DMS 273 treated with DMSO at 0.1 percent for 48 hours (cell line): ENCODE results near the gene CSNK1D.
A peak's percentile ranks its signal among the peaks of the same experiment; 100 is the strongest.

Source experiments
- DNase-seq: peaks from one replicate; lab custom pipeline; 2025; lab: John Stamatoyannopoulos, UW

The CSNK1D gene

DNA sequence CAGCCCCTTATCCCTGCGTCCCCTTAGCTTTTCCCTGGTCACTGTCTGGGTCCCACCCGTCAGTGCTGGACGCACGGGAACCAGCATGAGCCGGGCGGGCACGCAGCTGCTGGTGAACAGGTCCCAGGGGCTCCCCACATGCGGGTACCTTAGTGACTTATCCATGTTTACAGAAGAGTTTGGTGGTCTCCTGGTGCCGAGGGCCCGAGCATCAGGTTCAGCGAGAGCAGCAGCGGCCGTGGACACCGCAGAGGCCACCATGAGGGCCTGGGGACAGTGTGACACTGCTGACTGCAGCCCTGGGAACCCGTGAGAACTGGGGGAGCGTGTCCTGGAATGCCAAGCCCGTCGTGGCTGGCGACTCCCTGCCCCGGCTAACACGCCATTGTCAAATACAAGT, 37.4 kb upstream of the CSNK1D start:
- DNase-seq, result no peak

DNA sequence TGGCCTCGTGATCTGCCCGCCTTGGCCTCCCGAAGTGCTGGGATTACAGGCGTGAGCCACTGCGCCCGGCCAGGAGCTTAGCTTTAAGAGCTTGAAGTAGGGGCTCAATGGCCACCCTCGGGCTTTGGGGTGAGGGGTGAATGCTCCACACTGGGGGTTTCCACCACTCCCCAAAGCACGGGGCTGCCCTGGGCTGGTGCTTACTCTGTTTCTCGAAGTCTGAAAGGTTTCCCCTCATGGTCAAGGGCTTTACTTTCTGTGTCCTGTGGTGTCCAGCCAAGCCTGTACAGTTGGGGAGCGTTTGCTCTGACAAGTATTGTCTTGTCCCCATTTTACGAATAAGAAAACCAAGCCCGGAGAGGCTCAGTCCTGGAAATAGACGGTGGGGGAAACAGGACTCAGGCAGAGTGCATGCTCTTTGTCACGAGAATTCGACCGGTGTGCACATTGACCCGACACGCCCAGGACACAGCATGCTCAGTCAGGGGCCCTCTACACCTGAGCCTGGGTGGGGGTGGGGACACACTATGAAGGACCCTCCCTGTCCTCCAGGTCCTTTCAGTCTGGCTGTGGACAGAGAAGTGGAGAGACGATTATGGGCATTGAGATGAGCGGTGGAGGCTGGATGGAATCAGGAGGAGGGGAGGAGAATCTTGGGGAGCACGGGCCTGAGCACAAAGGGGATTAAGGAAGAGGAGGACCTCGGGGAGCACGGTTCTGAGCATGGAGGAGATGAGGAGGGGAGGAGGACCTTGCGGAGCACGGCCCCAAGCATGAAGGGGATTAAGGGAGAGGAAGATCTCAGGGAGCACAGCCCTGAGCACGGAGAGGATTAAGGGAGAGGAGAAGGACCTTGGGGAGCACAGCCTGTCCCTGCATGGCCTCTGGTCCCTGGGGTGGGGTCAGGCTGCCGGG, 36.4 kb upstream of the CSNK1D start:
- DNase-seq, result no peak

GRCh38 chr17:82305727-82306300, 32.3 kb upstream of the CSNK1D start:
- DNase-seq, result no peak

DNA sequence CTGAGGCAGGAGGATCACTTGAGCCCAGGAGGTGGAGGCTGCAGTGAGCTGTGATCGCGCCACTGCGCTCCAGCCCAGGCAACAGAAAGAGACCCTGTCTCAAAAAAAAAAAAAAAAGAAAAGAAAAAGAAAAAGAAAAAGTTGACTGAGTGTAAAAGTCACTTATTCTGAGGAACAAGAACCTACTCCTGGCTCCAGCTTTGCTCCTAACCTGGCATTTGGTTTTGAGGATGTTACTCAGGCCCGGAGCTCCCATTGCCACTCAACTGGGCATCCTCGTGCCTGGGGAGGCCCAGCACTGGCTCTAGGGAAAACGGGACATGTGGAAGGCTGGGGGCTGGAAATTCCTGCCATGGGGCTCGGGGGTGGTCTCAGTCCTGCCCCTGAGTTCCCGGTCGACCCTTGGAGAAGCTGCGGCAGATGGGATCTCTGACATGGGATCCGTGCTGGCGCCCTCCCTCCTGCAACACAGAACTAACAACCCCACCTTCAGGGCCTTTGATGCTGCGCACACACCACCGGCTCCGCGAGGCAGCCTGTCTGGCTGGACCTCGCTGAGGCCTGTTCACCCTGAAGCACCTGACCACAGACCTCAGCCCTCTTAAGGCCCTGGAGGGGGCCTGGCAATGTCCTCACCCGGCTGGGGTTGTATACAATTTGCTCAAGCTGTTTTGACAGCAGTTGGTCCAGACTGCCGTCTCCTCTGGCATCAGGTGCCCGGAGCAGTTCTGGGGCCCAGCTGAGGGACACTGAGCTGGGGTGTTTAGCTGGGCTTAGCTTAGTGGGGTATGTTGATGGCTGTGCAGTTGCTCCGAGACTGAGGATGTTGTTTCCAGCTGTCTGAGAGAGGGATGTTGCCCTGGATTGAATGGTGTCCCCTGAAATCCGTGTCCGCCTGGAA, 31.6 kb upstream of the CSNK1D start:
- no peak for DNase-seq

- DNase-seq, result no peak
Measured at GRCh38 chr17:82303944-82304808, 30.7 kb upstream of the CSNK1D start.

DNA sequence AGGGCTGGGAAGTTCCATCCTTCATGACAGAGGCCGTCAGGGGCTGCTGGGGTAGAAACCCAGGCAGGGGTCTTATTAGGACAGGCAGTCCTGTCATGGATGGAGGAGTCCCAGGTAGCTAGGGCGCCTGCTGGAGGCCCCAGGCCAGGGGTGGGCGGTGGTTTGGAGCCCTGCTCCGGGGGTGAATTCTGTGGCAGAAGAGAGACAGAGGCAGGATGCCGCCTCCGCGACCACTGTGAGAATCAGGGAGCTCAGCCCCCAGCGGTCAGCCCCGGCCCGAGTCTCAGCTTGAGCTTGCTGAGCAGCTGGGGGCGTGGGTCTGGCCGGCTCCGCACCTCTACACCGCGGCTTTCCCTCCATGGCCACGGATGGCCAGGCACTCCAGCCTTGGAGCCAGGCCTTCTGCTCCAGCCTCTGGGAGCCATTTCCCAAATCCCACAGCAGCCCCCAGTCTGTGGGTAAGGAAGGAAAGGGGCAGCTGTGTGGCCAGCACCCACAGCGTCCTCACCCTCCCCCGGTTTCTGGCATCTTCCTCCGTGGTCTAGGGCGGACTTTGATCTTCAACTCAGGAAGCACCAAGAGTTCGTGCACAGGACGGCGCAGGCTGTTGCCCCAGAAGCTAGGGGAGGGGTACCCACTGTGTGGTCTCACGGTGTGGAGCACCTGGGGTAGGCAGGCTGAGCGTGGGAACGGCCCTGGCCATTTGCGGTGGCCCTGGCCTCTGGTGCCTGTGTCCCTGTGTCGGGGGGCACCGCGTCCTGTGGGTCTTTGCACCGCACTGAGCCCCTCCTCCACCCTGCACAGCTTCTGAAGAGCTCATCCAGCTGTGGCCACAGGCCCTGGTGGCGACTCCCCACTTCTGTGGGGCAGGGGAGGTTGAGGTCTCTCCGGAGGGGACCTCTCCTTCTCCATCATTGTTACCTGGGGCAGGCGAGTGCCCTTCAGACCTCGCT, 29.8 kb upstream of the CSNK1D start:
- no peak for DNase-seq

- no peak for DNase-seq
Measured at GRCh38 chr17:82302568-82302963, 29.1 kb upstream of the CSNK1D start.

GRCh38 chr17:82301916-82302567, 28.5 kb upstream of the CSNK1D start:
- no peak for DNase-seq

GRCh38 chr17:82301300-82301915, 27.9 kb upstream of the CSNK1D start:
- DNase-seq, result no peak

DNA sequence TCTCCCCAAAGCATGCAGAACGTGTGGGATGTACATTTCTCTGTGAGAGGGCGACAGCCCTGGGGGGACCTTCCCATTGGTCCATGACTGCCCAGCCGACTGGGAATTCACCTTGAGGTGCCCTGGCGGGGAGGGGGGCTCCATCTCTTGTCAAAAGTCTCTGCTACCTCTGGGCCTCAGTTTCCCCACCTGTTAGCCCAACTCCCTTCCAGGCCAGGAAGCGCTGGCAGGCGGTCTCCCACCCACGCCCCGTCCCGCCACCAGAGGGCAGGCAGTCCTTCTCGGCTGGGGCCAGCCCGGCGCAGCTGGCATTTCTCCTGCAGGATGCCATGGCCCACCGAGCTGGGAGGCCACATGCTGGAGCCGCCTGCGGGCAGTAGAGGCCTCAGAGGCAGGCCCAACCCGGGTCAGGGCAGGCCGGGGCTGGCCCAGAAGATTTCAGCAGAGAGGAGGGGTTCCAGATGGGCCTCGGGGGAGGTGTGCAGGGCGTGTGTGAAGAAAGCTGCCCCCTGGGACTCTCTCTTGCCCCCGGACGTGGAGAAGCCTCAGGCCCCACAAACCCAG, 27.3 kb upstream of the CSNK1D start:
- peak; percentile 19 for DNase-seq

- DNase-seq, result no peak
Measured at GRCh38 chr17:82300228-82300627, 26.7 kb upstream of the CSNK1D start.

DNA sequence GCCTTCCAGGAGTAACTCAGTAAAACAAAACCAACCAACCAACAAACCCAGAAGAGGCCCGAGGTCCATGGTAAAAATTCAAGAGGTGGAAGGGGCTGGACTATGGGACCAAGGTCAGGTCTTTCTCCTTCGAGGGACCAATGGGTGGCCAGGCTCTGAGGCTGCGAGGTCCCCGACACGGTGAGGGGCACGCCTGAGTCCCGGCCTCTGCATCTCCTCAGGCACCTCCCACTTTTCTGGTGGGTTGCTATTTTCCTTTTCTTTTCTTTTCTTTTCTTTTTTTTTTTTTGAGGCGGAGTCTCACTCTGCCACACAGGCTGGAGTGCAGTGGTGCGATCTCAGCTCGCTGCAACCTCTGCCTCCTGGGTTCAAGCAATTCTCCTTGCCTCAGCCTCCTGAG, 26.0 kb upstream of the CSNK1D start:
- no peak for DNase-seq

DNA sequence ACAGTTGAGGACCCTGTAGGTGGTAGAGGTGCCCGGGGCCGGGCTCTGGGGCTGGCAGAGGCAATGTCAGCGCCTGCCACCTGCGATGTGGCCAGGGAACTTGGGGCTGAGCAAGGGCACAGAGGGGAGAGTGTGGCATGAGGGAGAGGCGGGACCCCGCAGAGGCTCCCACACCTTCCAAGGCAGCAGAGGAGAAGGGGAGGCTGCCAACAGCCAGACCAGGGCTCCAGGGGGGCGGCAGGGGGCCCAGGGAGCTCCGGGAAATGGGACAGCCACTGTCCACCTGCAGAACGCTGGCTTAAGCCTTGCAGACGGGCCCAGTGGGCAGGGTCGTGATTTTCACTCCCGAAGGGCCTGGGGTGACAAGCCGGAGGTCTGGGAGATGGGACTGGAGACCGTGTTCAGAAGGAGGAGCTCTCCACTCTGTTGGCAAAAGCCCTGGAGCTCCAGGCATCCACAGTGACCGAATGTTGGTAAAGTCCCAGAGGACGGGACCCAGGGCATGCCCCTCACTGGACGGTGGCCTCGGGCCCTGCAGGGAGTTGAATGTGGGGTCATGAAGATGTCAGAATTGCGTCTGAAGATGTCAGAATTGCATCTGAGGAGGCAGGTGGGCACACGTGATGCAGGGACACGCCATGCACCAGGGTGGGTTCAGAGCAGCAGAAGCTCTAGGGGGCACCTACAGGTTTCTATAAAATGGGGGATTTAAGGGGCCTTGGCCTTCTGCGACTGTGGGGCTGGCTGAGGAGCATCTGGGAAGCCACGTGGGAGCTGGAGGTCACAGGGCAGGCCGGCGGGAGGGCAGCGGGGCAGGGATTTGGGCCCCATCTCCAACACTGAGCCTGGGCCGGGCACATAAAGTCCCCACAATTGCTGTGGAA, 25.3 kb upstream of the CSNK1D start:
- no peak for DNase-seq

GRCh38 chr17:82297714-82298537, 24.4 kb upstream of the CSNK1D start:
- DNase-seq, result no peak

DNA sequence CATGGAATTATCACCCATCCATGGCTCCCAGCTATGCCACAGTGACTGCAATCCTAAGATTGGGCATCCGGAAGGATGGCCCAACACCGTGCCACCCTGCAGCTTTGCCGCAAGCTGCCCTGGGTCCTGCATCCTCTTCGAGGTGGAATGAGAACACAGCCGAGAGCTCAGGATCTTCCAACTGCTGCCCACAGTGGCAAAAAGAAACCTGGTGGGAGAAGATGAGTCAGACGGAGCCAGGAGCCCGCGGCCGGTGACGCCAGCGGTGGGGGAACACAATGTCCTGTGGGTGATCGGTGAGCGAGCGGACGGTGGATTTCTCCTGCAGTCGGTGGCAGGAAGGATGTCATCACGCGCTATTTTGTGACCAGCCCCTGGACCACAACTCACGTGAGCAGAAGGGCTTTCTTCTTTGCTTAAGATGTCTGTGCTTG, 23.8 kb upstream of the CSNK1D start:
- DNase-seq, result no peak

DNA sequence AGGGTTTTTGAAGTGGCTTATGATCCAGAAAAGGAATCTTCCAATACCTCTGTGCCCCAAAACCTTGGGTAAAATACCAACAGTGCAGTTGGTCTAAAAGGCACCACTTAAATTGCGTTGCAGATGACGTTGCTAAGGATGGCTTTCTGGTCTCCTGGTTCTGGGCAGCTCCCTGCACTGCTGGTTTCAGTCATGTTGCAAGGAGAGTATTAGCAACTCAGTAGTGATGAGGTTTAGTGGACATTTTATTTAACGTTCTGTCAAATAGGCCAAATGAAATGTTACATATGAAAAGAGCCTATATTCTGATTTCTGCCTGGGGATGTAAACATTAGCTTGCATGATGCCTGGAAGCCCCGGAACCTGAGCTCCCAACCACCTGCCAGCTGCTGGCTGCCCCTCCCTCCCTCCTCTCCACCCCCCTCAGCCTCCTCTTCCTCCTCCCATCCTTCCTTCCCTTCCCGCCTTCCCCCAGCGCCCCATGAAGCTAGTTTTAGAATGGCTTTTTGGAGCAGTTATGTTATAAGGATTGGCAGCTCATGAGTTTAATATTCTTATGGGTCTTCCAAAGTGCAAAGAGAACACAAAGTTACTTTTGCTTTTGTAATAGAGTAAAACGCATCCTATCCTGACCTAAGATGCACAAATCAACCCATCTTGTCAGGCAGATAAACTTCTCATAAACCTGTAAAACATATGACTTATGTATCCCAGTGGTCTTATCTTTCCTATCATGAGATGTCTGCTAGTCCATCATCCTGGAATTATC, 23.2 kb upstream of the CSNK1D start:
- DNase-seq, result no peak

GRCh38 chr17:82295472-82295814, 21.9 kb upstream of the CSNK1D start:
- no peak for DNase-seq
